DND-41 (cell line): ENCODE data around the gene LRRC61.
A peak's percentile ranks its signal among the peaks of the same experiment; 100 is the strongest.

Experiments used
- ATAC-seq: fragments of 200-7000 bp; cut with Tn5 transposase; 3 replicates; pipeline ENCODE4 v1.9.1; 2021; ENCODE audit warnings: low read depth; ENCODE audit not compliant: insufficient read depth
- DNase-seq: peaks from one replicate; pipeline ENCODE4 v3.0.0-alpha.2; 2020
- H2AFZ ChIP-seq: 2 replicates; pipeline ENCODE4 v1.6.0; 2012; ENCODE audit warnings: low read depth, low read length
- H3K27ac ChIP-seq: 2 replicates; pipeline ENCODE4 v1.5.1; 2012; ENCODE audit warnings: low read length, inconsistent platforms
- H3K27me3 ChIP-seq: fragments of 200-600 bp; sonication (generic); 2 replicates; pipeline ENCODE4 v1.6.0; 2012; ENCODE audit warnings: low read length, mild to moderate bottlenecking, inconsistent platforms; ENCODE audit not compliant: insufficient read depth, poor library complexity
- H3K36me3 ChIP-seq: 2 replicates; pipeline ENCODE4 v1.5.1; 2012; ENCODE audit warnings: low read length, inconsistent platforms; ENCODE audit not compliant: insufficient read depth
- H3K4me1 ChIP-seq: 2 replicates; pipeline ENCODE4 v1.5.1; 2012; ENCODE audit warnings: mild to moderate bottlenecking, low read length; ENCODE audit not compliant: insufficient read depth
- H3K4me2 ChIP-seq: 2 replicates; pipeline ENCODE4 v1.6.0; 2012; ENCODE audit warnings: mild to moderate bottlenecking, moderate library complexity, low read length, inconsistent platforms; ENCODE audit not compliant: insufficient read depth
- H3K4me3 ChIP-seq, 2 experiments: fragments of 200-600 bp in 1 of 2; shearing (Covaris generic) in 1 of 2; 2 replicates each; pipeline ENCODE4 v1.5.1; 2012 to 2016; ENCODE audit warnings: inconsistent platforms in 2 of 2, low read length in 2 of 2, mild to moderate bottlenecking in 2 of 2, low read depth in 1 of 2, moderate library complexity in 1 of 2
- H3K79me2 ChIP-seq: 2 replicates; pipeline ENCODE4 v1.6.0; 2012; ENCODE audit warnings: low read length, inconsistent platforms; ENCODE audit not compliant: insufficient read depth
- H3K9ac ChIP-seq: 2 replicates; pipeline ENCODE4 v1.6.0; 2012; ENCODE audit warnings: low read depth, mild to moderate bottlenecking, inconsistent platforms, low read length, moderate library complexity
- H3K9me3 ChIP-seq: 2 replicates; pipeline ENCODE4 v1.5.1; 2012; ENCODE audit warnings: low read length, moderate library complexity, mild to moderate bottlenecking, inconsistent platforms; ENCODE audit not compliant: insufficient read depth, severe bottlenecking
- H4K20me1 ChIP-seq: 2 replicates; pipeline ENCODE4 v1.6.0; 2012; ENCODE audit warnings: low read length; ENCODE audit not compliant: insufficient read depth
- EZH2 ChIP-seq: IDR thresholded peaks from 3 replicates; pipeline ENCODE4 v1.6.1; 2012; ENCODE audit warnings: borderline replicate concordance, low read depth, mild to moderate bottlenecking, moderate library complexity, low read length, inconsistent platforms; ENCODE audit not compliant: severe bottlenecking
- TF ChIP-seq, protein P1 (sequence below): IDR thresholded peaks from 2 replicates; pipeline ENCODE4 v1.5.1; 2012; ENCODE audit warnings: borderline replicate concordance, low read length, moderate library complexity, mild to moderate bottlenecking; ENCODE audit not compliant: poor library complexity, severe bottlenecking; ENCODE audit errors: extremely low read depth

LRRC61 gene

GRCh38 chr7:150367677-150368095 lies 44.5 kb downstream of the LRRC61 start:
- peak overlapping the region; percentile 83 for H3K4me2 ChIP-seq
- peak overlapping the region; percentile 97 for H3K27ac ChIP-seq
- peak overlapping the region in 1 of 2 experiments; percentile 66; a peak in 2 of 4 replicates for H3K4me3 ChIP-seq
- no peaks in the 10 kb centered on the region for H3K27me3 ChIP-seq
- H4K20me1 ChIP-seq, result peaks cover 11% of the 10 kb centered on the region
- peaks cover 66% of the 10 kb centered on the region for H3K4me1 ChIP-seq
- no peak overlapping the region for H2AFZ ChIP-seq
- peak; percentile 41 for ATAC-seq
- TF ChIP-seq EZH2, result no peak
- TF ChIP-seq, protein P1, sequence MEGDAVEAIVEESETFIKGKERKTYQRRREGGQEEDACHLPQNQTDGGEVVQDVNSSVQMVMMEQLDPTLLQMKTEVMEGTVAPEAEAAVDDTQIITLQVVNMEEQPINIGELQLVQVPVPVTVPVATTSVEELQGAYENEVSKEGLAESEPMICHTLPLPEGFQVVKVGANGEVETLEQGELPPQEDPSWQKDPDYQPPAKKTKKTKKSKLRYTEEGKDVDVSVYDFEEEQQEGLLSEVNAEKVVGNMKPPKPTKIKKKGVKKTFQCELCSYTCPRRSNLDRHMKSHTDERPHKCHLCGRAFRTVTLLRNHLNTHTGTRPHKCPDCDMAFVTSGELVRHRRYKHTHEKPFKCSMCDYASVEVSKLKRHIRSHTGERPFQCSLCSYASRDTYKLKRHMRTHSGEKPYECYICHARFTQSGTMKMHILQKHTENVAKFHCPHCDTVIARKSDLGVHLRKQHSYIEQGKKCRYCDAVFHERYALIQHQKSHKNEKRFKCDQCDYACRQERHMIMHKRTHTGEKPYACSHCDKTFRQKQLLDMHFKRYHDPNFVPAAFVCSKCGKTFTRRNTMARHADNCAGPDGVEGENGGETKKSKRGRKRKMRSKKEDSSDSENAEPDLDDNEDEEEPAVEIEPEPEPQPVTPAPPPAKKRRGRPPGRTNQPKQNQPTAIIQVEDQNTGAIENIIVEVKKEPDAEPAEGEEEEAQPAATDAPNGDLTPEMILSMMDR, result no peak
- H3K9ac ChIP-seq, result peak overlapping the region; percentile 95
- no peaks in the 10 kb centered on the region for H3K9me3 ChIP-seq
- H3K36me3 ChIP-seq, result peaks cover 40% of the 10 kb centered on the region
- H3K79me2 ChIP-seq, result peaks cover 95% of the 10 kb centered on the region
- no peak for DNase-seq

DNA sequence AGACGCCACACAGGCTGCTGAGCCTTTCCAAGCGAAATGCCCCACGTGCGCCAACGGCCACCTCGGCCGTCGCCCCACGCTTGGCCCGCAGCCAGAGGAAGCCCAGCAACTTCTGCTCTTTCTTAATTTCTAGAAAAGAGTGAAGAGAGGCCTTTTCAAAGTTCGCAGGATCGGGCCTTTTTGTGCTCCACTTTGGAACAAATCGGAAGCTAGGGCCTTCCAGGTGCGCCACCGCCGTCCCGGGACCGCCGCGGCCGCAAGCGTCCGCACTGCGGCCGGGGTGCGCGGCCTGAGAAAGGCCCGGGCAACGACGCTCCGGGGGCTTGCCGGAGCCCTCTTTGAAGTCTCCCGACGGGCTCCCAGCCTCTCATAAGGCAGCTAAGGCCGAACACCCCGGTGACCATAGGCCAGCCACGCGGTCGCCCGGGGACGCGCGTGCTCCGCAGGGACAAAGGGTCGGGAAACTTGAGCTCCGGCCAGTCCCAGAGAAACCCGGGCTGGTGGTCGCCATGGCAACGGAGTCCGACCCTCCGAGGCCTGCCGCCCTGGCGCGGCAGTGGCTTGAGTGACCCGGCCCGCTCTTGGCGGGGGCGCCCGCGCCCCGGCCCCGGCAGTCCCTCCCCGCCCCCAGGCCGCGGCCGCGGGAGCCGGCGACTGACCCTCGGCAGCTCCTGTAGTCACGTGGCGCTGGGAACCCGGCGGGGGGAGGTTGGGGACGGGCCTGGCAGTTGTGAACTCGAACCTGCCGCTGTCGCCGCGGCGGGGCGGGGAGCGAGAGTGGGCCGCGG lies 45.1 kb downstream of the LRRC61 start, which contains the start of gene REPIN1:
REPIN1 (plus strand) TSS at position 727 of the 788 bp plus-strand sequence. CDS start 890 bp downstream, outside the sequence.
- H3K36me3 ChIP-seq, result peaks cover 46% of the 10 kb centered on the region
- H3K9me3 ChIP-seq, result no peaks in the 10 kb centered on the region
- no peaks in the 10 kb centered on the region for H3K27me3 ChIP-seq
- peaks cover 17% of the 10 kb centered on the region for H4K20me1 ChIP-seq
- peak within 1 kb of the TSS; percentile 61 to 66 for H3K4me3 ChIP-seq
- DNase-seq, result peak; percentile 97
- peak; percentile 0; the same call in 1 of the 3 replicates for ATAC-seq
- H3K4me2 ChIP-seq, result peak within 1 kb of the TSS; percentile 83
- H3K9ac ChIP-seq, result peak within 1 kb of the TSS; percentile 95
- peaks cover 66% of the 10 kb centered on the region for H3K4me1 ChIP-seq
- no peak within 1 kb of the TSS for H2AFZ ChIP-seq
- peak within 1 kb of the TSS; percentile 97 for H3K27ac ChIP-seq
- H3K79me2 ChIP-seq, result peaks cover 95% of the 10 kb centered on the region
- no peak for TF ChIP-seq EZH2
- TF ChIP-seq, protein P1, result no peak

DNA sequence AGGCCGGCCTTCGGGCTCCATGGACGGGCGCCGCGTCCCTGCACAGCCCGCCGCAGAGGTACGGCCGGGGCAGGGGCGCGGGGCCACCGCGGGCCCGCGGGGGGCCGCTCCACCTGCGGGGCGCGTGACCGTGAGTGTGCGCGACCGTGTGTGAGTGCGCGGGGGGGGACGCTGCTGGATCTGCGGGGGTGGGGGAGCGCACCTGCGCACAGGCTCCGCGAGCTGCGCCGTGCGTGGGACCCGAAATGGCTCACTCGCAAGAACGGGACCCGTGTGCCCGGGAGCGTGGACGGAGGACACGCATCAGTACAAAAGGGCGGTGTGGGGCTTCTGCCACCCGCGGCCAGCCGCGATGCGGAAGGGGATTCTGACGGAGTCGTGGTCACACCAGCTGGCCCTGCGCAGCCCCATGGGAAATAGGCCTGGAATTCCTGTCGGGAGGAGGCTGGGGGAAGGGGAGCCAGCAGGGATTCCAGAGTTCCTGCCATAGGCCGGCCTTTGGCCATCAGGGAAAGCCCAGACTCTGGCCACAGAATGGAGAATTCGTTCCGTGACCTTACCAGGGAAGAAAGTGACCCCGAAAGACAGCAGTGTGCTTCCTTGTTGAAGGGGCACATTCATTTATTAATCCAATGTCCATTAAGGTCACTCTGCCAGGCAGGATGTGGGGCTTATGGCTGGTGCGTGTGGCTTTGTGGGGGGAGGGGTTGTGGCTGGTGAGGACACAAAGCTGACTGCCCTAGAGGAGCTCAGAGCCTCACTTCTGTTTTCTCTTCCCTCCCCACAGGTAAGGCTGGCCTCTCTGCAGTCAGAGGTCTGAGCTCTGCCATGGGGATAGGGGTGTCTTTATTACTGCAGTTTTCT lies 46.0 kb downstream of the LRRC61 start:
- Histone ChIP-seq H3K79me2 (peaks cover 96% of the 10 kb centered on the region), H3K4me2 (peak overlapping the region; percentile 83), H3K4me3 (peak overlapping the region; percentile 61 to 66), H4K20me1 (peaks cover 25% of the 10 kb centered on the region), H2AFZ (no peak overlapping the region), H3K27ac (peak overlapping the region; percentile 97), H3K9ac (peak overlapping the region; percentile 95), H3K36me3 (peaks cover 54% of the 10 kb centered on the region), H3K4me1 (peaks cover 66% of the 10 kb centered on the region), H3K9me3 (no peaks in the 10 kb centered on the region), H3K27me3 (no peaks in the 10 kb centered on the region)
- TF ChIP-seq EZH2, result no peak
- TF ChIP-seq, protein P1, result no peak
- DNase-seq, result peak; percentile 75
- ATAC-seq, result peak; percentile 10
